GM23338 (cell line): ENCODE results near the gene GRID1.

Experiments used
- CREB1 ChIP-seq: fragments of 250-450 bp; sonication (Bioruptor Pico); IDR thresholded peaks from 2 replicates; pipeline ENCODE4 v1.5.0; 2020; ENCODE audit warnings: low read depth, mild to moderate bottlenecking, moderate library complexity
- CTCF ChIP-seq, 2 experiments: fragments of 200-600 bp in 1 of 2; sonication (generic) in 1 of 2; conservative IDR thresholded peaks; 2 replicates each; pipeline versions ENCODE4 v1.5.1 to v1.6.1; 2016 to 2017; ENCODE audit warnings: antibody characterized with exemption in 2 of 2, low read depth in 2 of 2, mild to moderate bottlenecking in 2 of 2, moderate library complexity in 1 of 2
- ETS1 ChIP-seq: IDR thresholded peaks from 2 replicates; pipeline ENCODE4 v1.6.1; 2016; ENCODE audit warnings: antibody characterized with exemption
- EZH2 ChIP-seq: fragments of 200-600 bp; sonication (generic); IDR thresholded peaks from one replicate; pipeline ENCODE4 v1.8.0; 2017; ENCODE audit warnings: antibody characterized with exemption, mild to moderate bottlenecking, low read depth; ENCODE audit not compliant: unreplicated experiment
- EZH2phosphoT487 ChIP-seq: fragments of 200-600 bp; sonication (generic); IDR thresholded peaks from one replicate; pipeline ENCODE4 v1.8.1; 2018; ENCODE audit warnings: antibody characterized with exemption; ENCODE audit not compliant: unreplicated experiment
- JUNB ChIP-seq: IDR thresholded peaks from one replicate; pipeline ENCODE4 v1.6.1; 2016; ENCODE audit warnings: antibody characterized with exemption; ENCODE audit not compliant: unreplicated experiment
- NANOG ChIP-seq: IDR thresholded peaks from 2 replicates; pipeline ENCODE4 v1.6.1; 2016; ENCODE audit warnings: antibody characterized with exemption, borderline replicate concordance
- POLR2AphosphoS5 ChIP-seq: IDR thresholded peaks from 2 replicates; pipeline ENCODE4 v1.6.1; 2016; ENCODE audit warnings: antibody characterized with exemption, low read depth
- REST ChIP-seq: IDR thresholded peaks from one replicate; pipeline ENCODE4 v1.6.1; 2018; ENCODE audit warnings: antibody characterized with exemption; ENCODE audit not compliant: unreplicated experiment
- STAT1 ChIP-seq: IDR thresholded peaks from one replicate; pipeline ENCODE4 v1.6.1; 2016; ENCODE audit warnings: antibody characterized with exemption; ENCODE audit not compliant: unreplicated experiment
- ZNF114 ChIP-seq: fragments of 250-450 bp; sonication (Bioruptor Pico); IDR thresholded peaks from 2 replicates; pipeline ENCODE4 v1.5.0; 2020; ENCODE audit warnings: mild to moderate bottlenecking, moderate library complexity
- ZNF462 ChIP-seq: fragments of 250-450 bp; sonication (Bioruptor Pico); IDR thresholded peaks from 2 replicates; pipeline ENCODE4 v1.5.0; 2020; ENCODE audit warnings: mild to moderate bottlenecking, moderate library complexity

- TF ChIP-seq POLR2AphosphoS5 (no peak), CTCF (conservative IDR thresholded peaks at IDR 0.05; ENCODE audit: low read depth in 2 of 2) (no peak), EZH2 (no peak), REST (no peak), ZNF462 (CRISPR knock-in tag) (no peak), STAT1 (no peak), ZNF114 (CRISPR knock-in tag) (no peak), ETS1 (no peak), CREB1 (CRISPR knock-in tag) (no peak), NANOG (no peak), EZH2phosphoT487 (no peak), JUNB (no peak)
Measured at GRCh38 chr10:86001521-86001920, 365.1 kb downstream of the GRID1 start.
